CD4-positive, alpha-beta T cell (primary cell): Measurements from ENCODE around the gene ENOX1. TPM values are rescaled to one million over a fixed set of nuclear protein-coding genes. Genes with fewer than 3 reads are reported as not detected.

ENCODE experiments used
- ATAC-seq: fragments of 200-7000 bp; cut with Tn5 transposase; one replicate; pipeline ENCODE4 v1.10.0; 2022; ENCODE audit warnings: mild to moderate bottlenecking; ENCODE audit not compliant: poor library complexity
- CTCF ChIA-PET: fragments of 350-600 bp; sonication (Branson Sonifier 250); formaldehyde crosslinking; loops from one replicate; lab custom pipeline; 2021; ENCODE audit warnings: antibody characterized with exemption, inconsistent platforms; lab: Charles Lee
- POLR2A ChIA-PET: fragments of 350-600 bp; sonication (Branson Sonifier 250); formaldehyde crosslinking; loops from one replicate; lab custom pipeline; 2021; ENCODE audit warnings: antibody characterized with exemption, inconsistent platforms; lab: Charles Lee
- DNase-seq, 14 experiments: peaks; one replicate each; pipeline ENCODE4 v3.0.0-alpha.2; 2013 to 2020; ENCODE audit warnings: mixed read lengths in 2 of 14
- H3K27ac ChIP-seq, 2 donors: one replicate each; pipeline versions ENCODE4 v1.5.1 to v1.7.0; 2013; ENCODE audit warnings: low read length in 2 of 2, low read depth in 1 of 2, mild to moderate bottlenecking in 1 of 2
- H3K27me3 ChIP-seq, 2 experiments: 1 replicate in 1 of 2; 2 replicates in 1 of 2; pipeline versions ENCODE4 v1.6.1 to v1.7.0; 2013; ENCODE audit warnings: low read length in 2 of 2, control low read depth in 1 of 2, mild to moderate bottlenecking in 1 of 2, moderate library complexity in 1 of 2; ENCODE audit not compliant: insufficient read depth in 2 of 2, control insufficient read depth in 1 of 2
- H3K36me3 ChIP-seq: one replicate; pipeline ENCODE4 v1.6.1; 2013; ENCODE audit warnings: low read length, control low read depth; ENCODE audit not compliant: insufficient read depth
- H3K4me1 ChIP-seq: one replicate; pipeline ENCODE4 v1.6.1; 2013; ENCODE audit warnings: low read length, control low read depth; ENCODE audit not compliant: insufficient read depth
- H3K4me3 ChIP-seq: one replicate; pipeline ENCODE4 v1.5.1; 2013; ENCODE audit warnings: mild to moderate bottlenecking, low read length, moderate library complexity
- H3K9me3 ChIP-seq, 2 experiments: 1 replicate in 1 of 2; 2 replicates in 1 of 2; pipeline versions ENCODE4 v1.6.1 to v1.7.0; 2013; ENCODE audit warnings: low read length in 2 of 2, mild to moderate bottlenecking in 2 of 2, control low read depth in 1 of 2, moderate library complexity in 1 of 2; ENCODE audit not compliant: control insufficient read depth in 1 of 2, insufficient read depth in 1 of 2
- H3K27ac Mint-ChIP-seq: one replicate; pipeline ENCODE4 v1.8.0; 2020; ENCODE audit warnings: mixed read lengths
- H3K27me3 Mint-ChIP-seq: one replicate; pipeline ENCODE4 v1.8.0; 2021; ENCODE audit warnings: mixed read lengths
- H3K36me3 Mint-ChIP-seq: one replicate; pipeline ENCODE4 v1.8.0; 2021; ENCODE audit warnings: low read depth, mixed read lengths
- H3K4me1 Mint-ChIP-seq: one replicate; pipeline ENCODE4 v1.8.0; 2021; ENCODE audit warnings: low read depth, mixed read lengths
- H3K4me3 Mint-ChIP-seq: one replicate; pipeline ENCODE4 v1.8.0; 2020; ENCODE audit warnings: mild to moderate bottlenecking, mixed read lengths
- H3K9me3 Mint-ChIP-seq: one replicate; pipeline ENCODE4 v1.8.0; 2020; ENCODE audit warnings: mixed read lengths
- CTCF ChIP-seq: fragments of 200-600 bp; IDR thresholded peaks from one replicate; pipeline ENCODE4 v1.8.0; 2022; ENCODE audit warnings: antibody characterized with exemption, mild to moderate bottlenecking
- intact Hi-C, 2 experiments: fragments of 100-400 bp; cut with DNase I in 1 of 2; cut with micrococcal nuclease in 1 of 2; formaldehyde crosslinking; loops; one replicate each; pipeline versions ENCODE4 v1.15.1 to v1.9.0; 2023 to 2025; cut with DNase I, micrococcal nuclease
- total RNA-seq, 174 experiments: library from RNA in 2 of 174; stranded (reverse) in 2 of 174; gene quantifications; one replicate each; pipeline ENCODE4 v1.2.3 and lab custom pipeline; 2021 to 2026

Gene ENOX1
- total RNA-seq, 2 experiments from 2014 or later = not detected

GRCh38 chr13:43227721-43228120 is 559.1 kb downstream of the ENOX1 start:
- H3K27me3 Mint-ChIP-seq = peaks cover 13% of the 10 kb centered on the region
- H3K4me3 Mint-ChIP-seq = no peak overlapping the region
- Histone ChIP-seq H3K4me1 (no peaks in the 10 kb centered on the region), H3K27me3 (peaks cover 3 to 7% of the 10 kb centered on the region in 2 experiments), H3K27ac (no peak overlapping the region), H3K9me3 (no peaks in the 10 kb centered on the region), H3K4me3 (no peak overlapping the region), H3K36me3 (no peaks in the 10 kb centered on the region)
- DNase-seq (no peak), ATAC-seq (no peak)
- H3K4me1 Mint-ChIP-seq = no peaks in the 10 kb centered on the region
- ChIA-PET CTCF (no interaction called here), POLR2A (no interaction called here)
- TF ChIP-seq CTCF = no peak
- H3K36me3 Mint-ChIP-seq = no peaks in the 10 kb centered on the region
- no peaks in the 10 kb centered on the region for H3K9me3 Mint-ChIP-seq
- intact Hi-C loops = no loop called here
- no peak overlapping the region for H3K27ac Mint-ChIP-seq

GRCh38 chr13:43223216-43223615 is 563.6 kb downstream of the ENOX1 start:
- Histone ChIP-seq H3K27ac (no peak overlapping the region), H3K4me3 (no peak overlapping the region), H3K27me3 (peaks cover 3% of the 10 kb centered on the region in 2 experiments), H3K36me3 (no peaks in the 10 kb centered on the region), H3K4me1 (no peaks in the 10 kb centered on the region), H3K9me3 (no peaks in the 10 kb centered on the region)
- H3K27ac Mint-ChIP-seq = no peak overlapping the region
- H3K4me3 Mint-ChIP-seq = no peak overlapping the region
- peaks cover 12% of the 10 kb centered on the region for H3K27me3 Mint-ChIP-seq
- no peaks in the 10 kb centered on the region for H3K4me1 Mint-ChIP-seq
- no peaks in the 10 kb centered on the region for H3K9me3 Mint-ChIP-seq
- ChIA-PET CTCF (interaction anchor here (0.6 kb wide), 1 partner anchor 734 kb away, joined by 3 read pairs; no protein-coding TSS in a partner anchor), POLR2A (no interaction called here)
- DNase-seq (no peak), ATAC-seq (no peak)
- H3K36me3 Mint-ChIP-seq = no peaks in the 10 kb centered on the region
- intact Hi-C loops = no loop called here
- TF ChIP-seq CTCF = no peak

- Histone ChIP-seq H3K27me3 (peaks cover 3% of the 10 kb centered on the region in 2 experiments), H3K27ac (no peak overlapping the region), H3K36me3 (no peaks in the 10 kb centered on the region), H3K4me1 (no peaks in the 10 kb centered on the region), H3K4me3 (no peak overlapping the region), H3K9me3 (no peaks in the 10 kb centered on the region)
- no peak for TF ChIP-seq CTCF
- ChIA-PET POLR2A (no interaction called here), CTCF (no interaction called here)
- no peaks in the 10 kb centered on the region for H3K4me1 Mint-ChIP-seq
- no peaks in the 10 kb centered on the region for H3K9me3 Mint-ChIP-seq
- H3K36me3 Mint-ChIP-seq = no peaks in the 10 kb centered on the region
- intact Hi-C loops = no loop called here
- ATAC-seq = no peak
- DNase-seq = no peak
- H3K27ac Mint-ChIP-seq = no peak overlapping the region
- no peak overlapping the region for H3K4me3 Mint-ChIP-seq
- peaks cover 12% of the 10 kb centered on the region for H3K27me3 Mint-ChIP-seq
Measured at GRCh38 chr13:43222086-43222485, 564.7 kb downstream of the ENOX1 start.
